Nucleus accumbens (tissue), 56 donors: ENCODE results near the gene ZNF385B.
"Not testable (repeated sequence)": the region's sequence is repeated elsewhere in the genome, so short reads cannot be mapped to it uniquely, and the experiment has no call there.

ENCODE experiments used
- DNase-seq, 56 donors: peaks; one replicate each; lab custom pipeline; 2025; lab: John Stamatoyannopoulos, UW

The ZNF385B gene

GRCh38 chr2:179861416-179862067 lies at the start of gene ZNF385B:
TSS of gene ZNF385B (minus strand) at chr2:179861612.
- DNase-seq = peak in 18 of 56 donors; percentile 1 to 34 (median 18)

- no peak for DNase-seq
Observed at GRCh38 chr2:179910735-179911113, 49.3 kb upstream of the ZNF385B start.

GRCh38 chr2:179909845-179910734 lies 48.7 kb upstream of the ZNF385B start:
- peak in 33 of 56 donors; percentile 2 to 79 (median 39) for DNase-seq

GRCh38 chr2:179900655-179901054 lies 39.2 kb upstream of the ZNF385B start:
- no peak for DNase-seq

- DNase-seq = no peak
Observed at GRCh38 chr2:179899666-179900065, 38.3 kb upstream of the ZNF385B start.

GRCh38 chr2:179898873-179899272 lies 37.5 kb upstream of the ZNF385B start:
- no peak for DNase-seq

- peak in 1 of 56 donors; percentile 32 for DNase-seq
Observed at GRCh38 chr2:179893616-179894015, 32.2 kb upstream of the ZNF385B start.

GRCh38 chr2:179891237-179891636 lies 29.8 kb upstream of the ZNF385B start:
- no peak for DNase-seq

- DNase-seq = no peak
Observed at GRCh38 chr2:179890666-179891065, 29.3 kb upstream of the ZNF385B start.

- DNase-seq = not testable (repeated sequence)
Observed at GRCh38 chr2:179888642-179889041, 27.2 kb upstream of the ZNF385B start.

- no peak for DNase-seq
Observed at GRCh38 chr2:179884193-179884592, 22.8 kb upstream of the ZNF385B start.

GRCh38 chr2:179882851-179883806 lies 21.7 kb upstream of the ZNF385B start:
- no peak for DNase-seq

GRCh38 chr2:179877601-179878364 lies 16.4 kb upstream of the ZNF385B start:
- no peak for DNase-seq

- DNase-seq = no peak
Observed at GRCh38 chr2:179876266-179876665, 14.9 kb upstream of the ZNF385B start.

- no peak for DNase-seq
Observed at GRCh38 chr2:179875864-179876263, 14.5 kb upstream of the ZNF385B start.

GRCh38 chr2:179862898-179863458 lies 1.6 kb upstream of the ZNF385B start:
- no peak for DNase-seq

GRCh38 chr2:179861027-179861415 lies 391 bp downstream of the ZNF385B start:
- peak in 3 of 56 donors; percentile 4 to 30 (median 5) for DNase-seq

- no peak for DNase-seq
Observed at GRCh38 chr2:179860255-179861026, 971 bp downstream of the ZNF385B start.

GRCh38 chr2:179859523-179859922 lies 1.9 kb downstream of the ZNF385B start:
- no peak for DNase-seq
